B cell (primary cell): ENCODE measurements around the gene RALB.

ENCODE experiments used
- CTCF ChIP-seq: fragments of 200-600 bp; IDR thresholded peaks from one replicate; pipeline ENCODE4 v1.8.0; 2022; ENCODE audit warnings: antibody characterized with exemption, mild to moderate bottlenecking
- EZH2 ChIP-seq: IDR thresholded peaks from 2 replicates; pipeline ENCODE4 v1.6.1; 2012; ENCODE audit warnings: borderline replicate concordance, low read depth, mild to moderate bottlenecking, moderate library complexity, low read length; ENCODE audit not compliant: insufficient read depth, poor library complexity, severe bottlenecking

- no peak for TF ChIP-seq CTCF
- TF ChIP-seq EZH2, result no peak
Measured at GRCh38 chr2:120230515-120231471, 21.9 kb upstream of the RALB start.
